Neural crest cell (in vitro differentiated cells): ENCODE results near the gene ENOPH1. TPM values are rescaled to one million over a fixed set of nuclear protein-coding genes. Genes with fewer than 3 reads are reported as not detected.
A peak's percentile ranks its signal among the peaks of the same experiment; 100 is the strongest.

Source experiments
- DNase-seq: peaks from one replicate; pipeline ENCODE4 v3.0.0; 2021; ENCODE audit warnings: low read depth, mixed read lengths, low spot score
- H3K27ac Mint-ChIP-seq: one replicate; pipeline ENCODE4 v1.8.0; 2021; ENCODE audit warnings: mild to moderate bottlenecking, mixed read lengths; ENCODE audit not compliant: unreplicated experiment
- H3K27me3 Mint-ChIP-seq: 2 replicates; pipeline ENCODE4 v1.8.0; 2021; ENCODE audit warnings: low read depth, mild to moderate bottlenecking, mixed read lengths
- H3K36me3 Mint-ChIP-seq: 2 replicates; pipeline ENCODE4 v1.8.0; 2021; ENCODE audit warnings: low read depth, mild to moderate bottlenecking, mixed read lengths
- H3K4me1 Mint-ChIP-seq: 2 replicates; pipeline ENCODE4 v1.8.0; 2021; ENCODE audit warnings: mixed read lengths
- H3K4me3 Mint-ChIP-seq: one replicate; pipeline ENCODE4 v1.8.0; 2021; ENCODE audit warnings: mild to moderate bottlenecking, mixed read lengths
- H3K9me3 Mint-ChIP-seq: 2 replicates; pipeline ENCODE4 v1.8.0; 2021; ENCODE audit warnings: mixed read lengths
- total RNA-seq: library from RNA; stranded (reverse); gene quantifications from 2 replicates; pipeline ENCODE4 v1.2.1, GENCODE V29; 2021
- TF ChIP-seq, protein P1 (sequence below): fragments of 200-600 bp; sonication (generic); conservative IDR thresholded peaks from 2 replicates; pipeline ENCODE4 v1.5.0; 2021; ENCODE audit warnings: antibody characterized with exemption, mild to moderate bottlenecking

The ENOPH1 gene
- total RNA-seq, 1 donor from 2014 or later, result 52.8 TPM

- no peak for DNase-seq
- peak overlapping the region; percentile 95 for H3K27ac Mint-ChIP-seq
- TF ChIP-seq, protein P1, sequence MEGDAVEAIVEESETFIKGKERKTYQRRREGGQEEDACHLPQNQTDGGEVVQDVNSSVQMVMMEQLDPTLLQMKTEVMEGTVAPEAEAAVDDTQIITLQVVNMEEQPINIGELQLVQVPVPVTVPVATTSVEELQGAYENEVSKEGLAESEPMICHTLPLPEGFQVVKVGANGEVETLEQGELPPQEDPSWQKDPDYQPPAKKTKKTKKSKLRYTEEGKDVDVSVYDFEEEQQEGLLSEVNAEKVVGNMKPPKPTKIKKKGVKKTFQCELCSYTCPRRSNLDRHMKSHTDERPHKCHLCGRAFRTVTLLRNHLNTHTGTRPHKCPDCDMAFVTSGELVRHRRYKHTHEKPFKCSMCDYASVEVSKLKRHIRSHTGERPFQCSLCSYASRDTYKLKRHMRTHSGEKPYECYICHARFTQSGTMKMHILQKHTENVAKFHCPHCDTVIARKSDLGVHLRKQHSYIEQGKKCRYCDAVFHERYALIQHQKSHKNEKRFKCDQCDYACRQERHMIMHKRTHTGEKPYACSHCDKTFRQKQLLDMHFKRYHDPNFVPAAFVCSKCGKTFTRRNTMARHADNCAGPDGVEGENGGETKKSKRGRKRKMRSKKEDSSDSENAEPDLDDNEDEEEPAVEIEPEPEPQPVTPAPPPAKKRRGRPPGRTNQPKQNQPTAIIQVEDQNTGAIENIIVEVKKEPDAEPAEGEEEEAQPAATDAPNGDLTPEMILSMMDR, result no peak
- no peaks in the 10 kb centered on the region for H3K9me3 Mint-ChIP-seq
- peaks cover 47% of the 10 kb centered on the region for H3K4me1 Mint-ChIP-seq
- H3K27me3 Mint-ChIP-seq, result no peaks in the 10 kb centered on the region
- peak overlapping the region; percentile 45 for H3K4me3 Mint-ChIP-seq
- peaks cover 2% of the 10 kb centered on the region for H3K36me3 Mint-ChIP-seq
Observed at GRCh38 chr4:82501154-82501442, 70.7 kb downstream of the ENOPH1 start.

DNA sequence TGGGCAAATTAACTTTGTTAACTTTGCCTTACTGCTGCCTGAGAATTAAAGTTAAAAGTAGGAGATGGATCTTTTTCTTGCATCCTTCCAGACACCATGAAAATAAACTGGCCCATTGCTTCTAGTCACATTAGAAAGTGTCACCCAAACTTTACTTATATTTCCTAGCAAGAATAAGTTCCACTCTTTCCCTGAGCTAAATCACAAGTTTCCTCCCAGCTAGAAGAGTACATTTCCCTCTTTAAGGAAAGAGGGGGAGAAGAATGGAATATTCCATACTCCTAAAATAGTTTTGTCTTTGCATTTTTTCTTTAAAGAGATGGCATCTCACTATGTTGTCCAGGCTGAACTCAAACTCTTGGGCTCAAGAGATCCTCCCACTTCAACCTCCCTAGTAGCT is 77.6 kb downstream of the ENOPH1 start:
- no peak overlapping the region for H3K27ac Mint-ChIP-seq
- H3K4me1 Mint-ChIP-seq, result peaks cover 26% of the 10 kb centered on the region
- H3K4me3 Mint-ChIP-seq, result no peak overlapping the region
- no peaks in the 10 kb centered on the region for H3K27me3 Mint-ChIP-seq
- peaks cover 2% of the 10 kb centered on the region for H3K36me3 Mint-ChIP-seq
- peaks cover 4% of the 10 kb centered on the region for H3K9me3 Mint-ChIP-seq
- TF ChIP-seq, protein P1, result no peak
- DNase-seq, result no peak

GRCh38 chr4:82508806-82509428 is 78.5 kb downstream of the ENOPH1 start:
- Mint-ChIP-seq H3K27ac (no peak overlapping the region), H3K9me3 (peaks cover 4% of the 10 kb centered on the region)
- TF ChIP-seq, protein P1, result no peak

DNA sequence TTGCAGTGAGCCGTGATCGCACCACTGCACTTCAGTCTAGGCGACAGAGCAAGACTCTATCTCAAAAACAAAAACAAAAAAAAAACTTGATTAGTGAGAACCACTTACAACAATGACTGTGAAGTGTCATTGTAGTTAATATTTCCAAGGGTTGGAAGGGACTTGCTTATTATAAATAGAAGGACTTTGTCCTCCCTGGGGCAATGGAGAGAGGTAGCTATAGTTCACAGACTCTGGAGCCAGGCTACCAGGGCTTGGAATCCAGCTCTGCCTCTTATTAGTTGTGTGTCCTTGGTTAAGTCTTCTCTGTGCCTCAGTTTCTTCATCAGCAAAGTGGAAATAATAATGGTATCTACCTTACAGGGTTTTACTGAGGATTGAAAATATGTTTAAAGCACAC is 79.8 kb downstream of the ENOPH1 start:
- TF ChIP-seq, protein P1, result no peak
- H3K27ac Mint-ChIP-seq, result no peak overlapping the region
- no peaks in the 10 kb centered on the region for H3K27me3 Mint-ChIP-seq
- H3K9me3 Mint-ChIP-seq, result peaks cover 4% of the 10 kb centered on the region
- DNase-seq, result no peak
- peaks cover 2% of the 10 kb centered on the region for H3K36me3 Mint-ChIP-seq
- peaks cover 32% of the 10 kb centered on the region for H3K4me1 Mint-ChIP-seq
- no peak overlapping the region for H3K4me3 Mint-ChIP-seq

More at GRCh38 chr4:82508806-82509428, 78.5 kb downstream of the ENOPH1 start:
- H3K27me3 Mint-ChIP-seq, result no peaks in the 10 kb centered on the region
- no peak overlapping the region for H3K4me3 Mint-ChIP-seq
- peaks cover 32% of the 10 kb centered on the region for H3K4me1 Mint-ChIP-seq
- H3K36me3 Mint-ChIP-seq, result peaks cover 2% of the 10 kb centered on the region
- DNase-seq, result no peak

Other genes with a start within 250 kb of the ENOPH1 start
- gene HNRNPD, start 56.6 kb upstream of the ENOPH1 start, total RNA-seq, result 610 and 642 TPM in 2 replicates
- 582 and 603 TPM in 2 replicates for gene HNRNPDL, start 128 bp upstream of the ENOPH1 start, total RNA-seq
- gene TMEM150C, start 131.4 kb downstream of the ENOPH1 start, total RNA-seq, result 8.5 and 8.9 TPM in 2 replicates